Measurements from ENCODE around the gene FBXO44. TPM values are rescaled to one million over a fixed set of nuclear protein-coding genes. Genes with fewer than 3 reads are reported as not detected.

Gene FBXO44
- total RNA-seq, 2 donors from 2014 or later, result 12.9 to 30.6 TPM

DNA sequence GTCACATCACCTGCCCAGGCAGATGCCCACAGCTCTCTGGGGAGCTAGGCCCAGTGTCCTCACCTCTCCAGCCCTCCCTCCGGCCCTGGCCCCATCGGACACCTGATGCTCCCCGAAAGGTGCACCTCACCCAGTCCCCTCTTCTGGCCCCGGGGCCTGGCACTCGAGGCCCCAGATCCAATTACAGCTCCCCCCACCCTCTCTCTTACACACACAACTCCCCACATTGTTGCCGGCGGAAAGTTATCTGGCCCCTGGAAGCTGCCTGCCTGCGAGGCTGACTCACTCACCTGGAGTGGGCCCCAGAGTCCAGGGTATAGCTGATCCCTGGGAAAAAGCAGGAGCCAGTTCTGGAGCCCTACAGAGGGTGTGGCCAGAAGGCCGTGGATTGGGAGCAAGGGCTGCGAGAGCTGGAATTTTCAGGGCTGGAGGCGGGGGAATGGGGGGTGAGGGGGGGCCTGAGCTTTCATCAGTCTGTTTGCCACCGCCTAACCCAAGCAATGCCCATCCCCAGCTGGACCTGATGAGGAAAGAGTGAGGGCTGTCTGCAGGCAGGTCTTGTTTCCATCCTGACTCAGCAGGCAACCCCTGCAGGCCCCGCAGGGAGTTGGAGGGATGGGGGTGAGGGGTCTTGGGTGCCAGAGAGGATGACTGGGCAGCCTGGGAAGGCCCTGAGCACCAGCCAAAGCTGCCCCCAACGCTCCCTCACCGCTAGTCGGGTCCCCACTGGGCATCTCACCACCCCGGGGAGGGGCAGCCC is 1.4 kb upstream of the FBXO44 start:
- H3K36me3 ChIP-seq (replicated peaks in 1 of 2; ENCODE audit: insufficient read depth in 1 of 2, low read depth in 2 of 2), result no peaks in the 10 kb centered on the region
- DNase-seq (peak; percentile 37 to 92 (median 82)), ATAC-seq (no peak)
- peak overlapping the region; percentile 70 to 93 (median 88) for H3K27ac ChIP-seq
- no peaks in the 10 kb centered on the region for H3K9me3 ChIP-seq
- intact Hi-C loops (cut with DNase I), result no loop called here
- TF ChIP-seq, protein P1, sequence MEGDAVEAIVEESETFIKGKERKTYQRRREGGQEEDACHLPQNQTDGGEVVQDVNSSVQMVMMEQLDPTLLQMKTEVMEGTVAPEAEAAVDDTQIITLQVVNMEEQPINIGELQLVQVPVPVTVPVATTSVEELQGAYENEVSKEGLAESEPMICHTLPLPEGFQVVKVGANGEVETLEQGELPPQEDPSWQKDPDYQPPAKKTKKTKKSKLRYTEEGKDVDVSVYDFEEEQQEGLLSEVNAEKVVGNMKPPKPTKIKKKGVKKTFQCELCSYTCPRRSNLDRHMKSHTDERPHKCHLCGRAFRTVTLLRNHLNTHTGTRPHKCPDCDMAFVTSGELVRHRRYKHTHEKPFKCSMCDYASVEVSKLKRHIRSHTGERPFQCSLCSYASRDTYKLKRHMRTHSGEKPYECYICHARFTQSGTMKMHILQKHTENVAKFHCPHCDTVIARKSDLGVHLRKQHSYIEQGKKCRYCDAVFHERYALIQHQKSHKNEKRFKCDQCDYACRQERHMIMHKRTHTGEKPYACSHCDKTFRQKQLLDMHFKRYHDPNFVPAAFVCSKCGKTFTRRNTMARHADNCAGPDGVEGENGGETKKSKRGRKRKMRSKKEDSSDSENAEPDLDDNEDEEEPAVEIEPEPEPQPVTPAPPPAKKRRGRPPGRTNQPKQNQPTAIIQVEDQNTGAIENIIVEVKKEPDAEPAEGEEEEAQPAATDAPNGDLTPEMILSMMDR (IDR thresholded peaks at IDR 0.05), result peak in 1 of 7 experiments; percentile 12
- peak in 2 of 3 donors; percentile 52 to 55 for TF ChIP-seq POLR2A (IDR thresholded peaks at IDR 0.05)
- H3K27me3 ChIP-seq, result no peaks in the 10 kb centered on the region
- H3K4me3 ChIP-seq, result peak overlapping the region in 1 of 2 donors; percentile 40
- 32 to 70% methylated on average over 13 to 16 of the region's 17 CpGs for WGBS, 2 donors
- peaks cover 45% of the 10 kb centered on the region for H3K4me1 ChIP-seq

DNA sequence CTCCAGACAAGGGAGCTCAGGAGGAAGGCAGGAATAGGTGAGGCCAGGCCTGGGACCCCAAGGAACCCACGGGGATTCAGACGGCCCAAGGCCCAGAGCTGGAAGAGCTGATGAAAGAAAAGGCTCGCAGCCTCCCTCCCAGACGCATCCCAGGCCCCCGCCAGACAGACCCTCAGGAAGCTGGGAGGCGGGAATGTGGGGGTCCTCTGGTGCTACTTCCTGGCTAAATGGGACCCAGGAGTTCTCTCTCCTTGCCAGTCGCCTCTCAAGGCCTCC is 878 bp upstream of the FBXO44 start:
- WGBS, 2 donors, result 45 to 58% methylated on average over 5 to 6 of the region's 7 CpGs
- intact Hi-C loops (cut with DNase I), result no loop called here

DNA sequence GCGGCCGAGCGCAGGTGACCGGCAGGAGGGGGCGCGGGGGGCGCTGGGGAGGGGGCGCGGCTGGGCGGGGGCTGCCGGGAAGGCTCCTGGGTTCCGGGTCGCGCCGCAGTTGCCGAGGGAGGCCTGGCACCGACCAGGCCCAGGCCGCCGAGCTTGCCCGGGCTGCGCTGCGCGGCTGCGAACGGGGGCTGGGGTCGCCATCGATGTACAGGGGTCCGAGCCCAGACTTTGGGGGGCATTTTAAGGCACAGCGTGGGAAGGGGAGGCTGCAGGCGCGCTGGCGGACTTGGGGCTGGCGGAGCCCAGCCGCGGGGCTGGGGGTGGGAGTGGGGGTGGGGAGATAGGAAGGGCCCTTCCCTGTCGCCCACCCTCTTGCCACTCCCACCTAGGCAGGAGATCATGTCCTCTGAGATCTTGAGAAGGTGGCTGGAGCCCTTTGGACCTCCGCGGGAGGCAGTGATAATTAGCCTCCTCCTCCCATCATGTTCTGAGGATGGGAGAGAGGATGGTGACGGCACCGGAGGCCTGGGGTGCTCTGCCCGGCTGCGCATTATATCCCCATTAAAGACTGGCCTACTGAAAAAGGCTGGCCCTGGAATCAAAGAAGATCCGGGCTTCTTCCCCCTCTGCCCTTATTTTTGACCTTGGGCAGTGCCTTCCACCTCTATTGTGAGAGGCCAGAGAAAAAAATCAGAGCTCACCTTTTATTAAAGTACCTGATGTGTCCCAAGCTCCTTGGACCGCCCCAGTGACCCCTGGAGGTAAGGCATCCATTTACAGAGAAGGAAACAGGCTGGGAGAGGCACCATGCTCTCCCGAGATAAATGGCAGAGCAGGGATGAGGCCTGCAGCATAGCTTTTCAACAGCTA is 497 bp downstream of the FBXO44 start:
- DNase-seq (no peak), ATAC-seq (peak; percentile 9)
- H3K9me3 ChIP-seq, result no peaks in the 10 kb centered on the region
- no peaks in the 10 kb centered on the region for H3K36me3 ChIP-seq (replicated peaks in 1 of 2; ENCODE audit: insufficient read depth in 1 of 2, low read depth in 2 of 2)
- H3K27me3 ChIP-seq, result no peaks in the 10 kb centered on the region
- H3K27ac ChIP-seq, result peak overlapping the region in 3 of 4 donors; percentile 85 to 93 (median 90)
- H3K4me3 ChIP-seq, result peak overlapping the region; percentile 34 to 48
- WGBS, 2 donors, result 7 to 14% methylated on average over 16 to 34 of the region's 45 CpGs
- intact Hi-C loops (cut with DNase I), result no loop called here
- TF ChIP-seq POLR2A (IDR thresholded peaks at IDR 0.05), result no peak
- TF ChIP-seq, protein P1 (IDR thresholded peaks at IDR 0.05), result no peak
- peaks cover 29% of the 10 kb centered on the region for H3K4me1 ChIP-seq

More for the DNA sequence above, 878 bp upstream of the FBXO44 start:
- Histone ChIP-seq H3K4me3 (peak overlapping the region; percentile 38 to 40), H3K36me3 (replicated peaks in 1 of 2; ENCODE audit: insufficient read depth in 1 of 2, low read depth in 2 of 2) (no peaks in the 10 kb centered on the region), H3K27me3 (no peaks in the 10 kb centered on the region), H3K27ac (peak overlapping the region; percentile 70 to 93 (median 88)), H3K4me1 (peaks cover 40% of the 10 kb centered on the region), H3K9me3 (no peaks in the 10 kb centered on the region)
- DNase-seq (no peak), ATAC-seq (no peak)
- TF ChIP-seq, protein P1 (IDR thresholded peaks at IDR 0.05), result no peak
- no peak for TF ChIP-seq POLR2A (IDR thresholded peaks at IDR 0.05)

DNA sequence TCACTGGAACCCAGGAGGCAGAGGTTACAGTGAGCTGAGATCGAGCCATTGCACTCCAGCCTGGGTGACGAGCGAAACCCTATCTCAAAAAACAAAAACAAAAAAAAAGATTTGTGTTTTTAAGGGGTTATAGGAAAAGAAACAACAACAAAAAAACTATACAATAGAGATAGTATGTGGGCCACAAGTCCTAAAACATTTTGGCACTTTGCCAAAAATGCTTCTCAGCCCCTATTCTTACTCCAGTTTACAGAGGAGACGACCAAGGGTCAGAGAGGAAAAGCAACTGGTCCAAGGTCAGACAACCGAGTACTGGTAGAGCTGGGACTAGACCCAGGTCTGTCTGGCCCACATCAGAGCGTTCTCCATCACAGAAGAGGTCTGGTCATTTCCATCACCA is 3.0 kb downstream of the FBXO44 start:
- H3K36me3 ChIP-seq (replicated peaks in 1 of 2; ENCODE audit: insufficient read depth in 1 of 2, low read depth in 2 of 2), result no peaks in the 10 kb centered on the region
- intact Hi-C loops (cut with DNase I), result no loop called here
- 69 to 74% methylated on average over 6 of the region's 6 CpGs for WGBS, 2 donors
- H3K4me3 ChIP-seq, result no peak overlapping the region
- H3K27me3 ChIP-seq, result no peaks in the 10 kb centered on the region
- H3K27ac ChIP-seq, result no peak overlapping the region
- ATAC-seq (no peak), DNase-seq (no peak)
- H3K9me3 ChIP-seq, result no peaks in the 10 kb centered on the region
- H3K4me1 ChIP-seq, result peaks cover 19% of the 10 kb centered on the region
- no peak for TF ChIP-seq POLR2A (IDR thresholded peaks at IDR 0.05)
- TF ChIP-seq, protein P1 (IDR thresholded peaks at IDR 0.05), result no peak

Measured in body of pancreas (tissue), 4 donors.